Measurements from ENCODE around the gene PIGU.

- TF ChIP-seq CTCF (IDR thresholded peaks at IDR 0.05; ENCODE audit: low read depth, low read length, poor library complexity, severe bottlenecking) (no peak), EZH2phosphoT487 (IDR thresholded peaks at IDR 0.05; ENCODE audit: borderline replicate concordance, low read length) (no peak)
Measured at GRCh38 chr20:34570859-34571306, 106.0 kb downstream of the PIGU start.

Measured in DOHH2 (cell line).